Hepatocyte (in vitro differentiated cells): ENCODE measurements around the gene AAK1. TPM values are rescaled to one million over a fixed set of nuclear protein-coding genes. Genes with fewer than 3 reads are reported as not detected.

ENCODE experiments used
- DNase-seq: peaks from one replicate; pipeline ENCODE4 v3.0.0-alpha.2; 2016; ENCODE audit warnings: low spot score
- H2AFZ ChIP-seq: fragments of 200-600 bp; sonication (generic); 2 replicates; pipeline ENCODE4 v1.6.0; 2016; ENCODE audit warnings: antibody characterized with exemption, mild to moderate bottlenecking
- H3K27ac ChIP-seq: fragments of 200-600 bp; sonication (generic); 2 replicates; pipeline ENCODE4 v1.5.1; 2016; ENCODE audit warnings: mild to moderate bottlenecking
- H3K27me3 ChIP-seq: fragments of 200-600 bp; sonication (generic); 2 replicates; pipeline ENCODE4 v1.6.1; 2016
- H3K36me3 ChIP-seq: fragments of 200-600 bp; sonication (generic); replicated peaks from 2 replicates; pipeline ENCODE4 v1.5.1; 2016; ENCODE audit warnings: low read depth; ENCODE audit not compliant: insufficient read depth
- H3K4me1 ChIP-seq: fragments of 200-600 bp; sonication (generic); 2 replicates; pipeline ENCODE4 v1.5.1; 2016; ENCODE audit warnings: mild to moderate bottlenecking, moderate library complexity; ENCODE audit not compliant: insufficient read depth
- H3K4me2 ChIP-seq: fragments of 200-600 bp; sonication (generic); 2 replicates; pipeline ENCODE4 v1.6.0; 2016
- H3K4me3 ChIP-seq: fragments of 200-600 bp; sonication (generic); 2 replicates; pipeline ENCODE4 v1.5.1; 2016; ENCODE audit warnings: mild to moderate bottlenecking
- H3K79me2 ChIP-seq: fragments of 200-600 bp; sonication (generic); 2 replicates; pipeline ENCODE4 v1.6.0; 2017; ENCODE audit warnings: mild to moderate bottlenecking
- H3K9me2 ChIP-seq: fragments of 200-600 bp; sonication (generic); replicated peaks from 2 replicates; pipeline ENCODE4 v1.6.0; 2017; ENCODE audit warnings: mild to moderate bottlenecking; ENCODE audit not compliant: insufficient read depth
- H3K9me3 ChIP-seq: fragments of 200-600 bp; sonication (generic); 2 replicates; pipeline ENCODE4 v1.5.1; 2016; ENCODE audit warnings: low read depth, mild to moderate bottlenecking
- H4K20me1 ChIP-seq: fragments of 200-600 bp; sonication (generic); 2 replicates; pipeline ENCODE4 v1.6.0; 2016; ENCODE audit warnings: mild to moderate bottlenecking; ENCODE audit not compliant: insufficient read depth, poor library complexity, severe bottlenecking
- CTCF ChIP-seq: fragments of 200-600 bp; sonication (generic); IDR thresholded peaks from 2 replicates; pipeline ENCODE4 v1.5.1; 2016; ENCODE audit warnings: antibody characterized with exemption, mild to moderate bottlenecking; ENCODE audit not compliant: poor library complexity
- EZH2 ChIP-seq: fragments of 200-600 bp; sonication (generic); IDR thresholded peaks from 2 replicates; pipeline ENCODE4 v1.6.1; 2016; ENCODE audit warnings: antibody characterized with exemption, mild to moderate bottlenecking, borderline replicate concordance
- EZH2phosphoT487 ChIP-seq: fragments of 200-600 bp; sonication (generic); IDR thresholded peaks from one replicate; pipeline ENCODE4 v1.6.1; 2018; ENCODE audit warnings: antibody characterized with exemption, mild to moderate bottlenecking, low read depth, moderate library complexity; ENCODE audit not compliant: unreplicated experiment, severe bottlenecking
- WGBS: methylation state at CpG from one replicate; pipeline ENCODE4 v1.1.6; 2016; ENCODE audit warnings: low lambda C conversion rate; ENCODE audit errors: missing lambda C conversion rate; 5-methylcytosine and 5-hydroxymethylcytosine counted together
- polyA plus RNA-seq: library from polyadenylated mRNA; unstranded; fragments of >200 nt; fragmentation: Nextera tagmentation; extraction: Ambion mirVana; gene quantifications from 2 replicates; pipeline ENCODE4 v1.2.1, GENCODE V29; 2016
- total RNA-seq: library from RNA; depleted of rRNA; stranded (reverse); fragments of >200 nt; gene quantifications from 2 replicates; pipeline ENCODE4 v1.2.3, GENCODE V29; 2014

The AAK1 gene
- total and polyA plus RNA-seq, 2 experiments from 2014 or later, result 30.1 to 30.8 TPM

- Histone ChIP-seq H3K27ac (no peak overlapping the region), H3K4me2 (no peak overlapping the region), H4K20me1 (no peaks in the 10 kb centered on the region), H3K9me2 (no peaks in the 10 kb centered on the region), H3K9me3 (no peaks in the 10 kb centered on the region), H2AFZ (no peak overlapping the region), H3K36me3 (no peaks in the 10 kb centered on the region), H3K79me2 (peaks cover 91% of the 10 kb centered on the region), H3K4me3 (no peak overlapping the region), H3K4me1 (peaks cover 11% of the 10 kb centered on the region), H3K27me3 (no peaks in the 10 kb centered on the region)
- TF ChIP-seq EZH2, result no peak
- TF ChIP-seq CTCF, result no peak
- TF ChIP-seq EZH2phosphoT487, result no peak
- 86% methylated on average over 3 of the region's 3 CpGs for WGBS
- no peak for DNase-seq
Observed at GRCh38 chr2:69579536-69579935, 64.0 kb downstream of the AAK1 start.

- H4K20me1 ChIP-seq, result peaks cover 2% of the 10 kb centered on the region
- no peak for DNase-seq
- H3K27me3 ChIP-seq, result no peaks in the 10 kb centered on the region
- H3K4me2 ChIP-seq, result no peak overlapping the region
- no peak overlapping the region for H3K4me3 ChIP-seq
- H3K4me1 ChIP-seq, result peaks cover 11% of the 10 kb centered on the region
- no peaks in the 10 kb centered on the region for H3K9me3 ChIP-seq
- no peak for TF ChIP-seq CTCF
- no peak for TF ChIP-seq EZH2phosphoT487
- TF ChIP-seq EZH2, result no peak
- H3K27ac ChIP-seq, result no peak overlapping the region
- H3K9me2 ChIP-seq, result no peaks in the 10 kb centered on the region
- H3K36me3 ChIP-seq, result no peaks in the 10 kb centered on the region
- 94% methylated on average over 2 of the region's 2 CpGs for WGBS
- H2AFZ ChIP-seq, result no peak overlapping the region
- H3K79me2 ChIP-seq, result peaks cover 89% of the 10 kb centered on the region
Observed at GRCh38 chr2:69578198-69578540, 65.4 kb downstream of the AAK1 start.

- peaks cover 2% of the 10 kb centered on the region for H4K20me1 ChIP-seq
- no peak overlapping the region for H2AFZ ChIP-seq
- no peak for DNase-seq
- no peak overlapping the region for H3K4me2 ChIP-seq
- no peaks in the 10 kb centered on the region for H3K9me3 ChIP-seq
- H3K4me1 ChIP-seq, result peaks cover 11% of the 10 kb centered on the region
- H3K79me2 ChIP-seq, result peaks cover 92% of the 10 kb centered on the region
- no peaks in the 10 kb centered on the region for H3K9me2 ChIP-seq
- no peak for TF ChIP-seq EZH2
- no peak for TF ChIP-seq CTCF
- TF ChIP-seq EZH2phosphoT487, result no peak
- no peak overlapping the region for H3K4me3 ChIP-seq
- H3K27me3 ChIP-seq, result no peaks in the 10 kb centered on the region
- no peaks in the 10 kb centered on the region for H3K36me3 ChIP-seq
- whole genome bisulfite sequencing, result 76% methylated on average over 5 of the region's 5 CpGs
- H3K27ac ChIP-seq, result no peak overlapping the region
Observed at GRCh38 chr2:69577467-69578197, 65.9 kb downstream of the AAK1 start.
